ENCODE results near the gene WBP2NL.
A peak's percentile ranks its signal among the peaks of the same experiment; 100 is the strongest.
"Not testable (repeated sequence)": the region's sequence is repeated elsewhere in the genome, so short reads cannot be mapped to it uniquely, and the experiment has no call there.

Gene WBP2NL

DNA sequence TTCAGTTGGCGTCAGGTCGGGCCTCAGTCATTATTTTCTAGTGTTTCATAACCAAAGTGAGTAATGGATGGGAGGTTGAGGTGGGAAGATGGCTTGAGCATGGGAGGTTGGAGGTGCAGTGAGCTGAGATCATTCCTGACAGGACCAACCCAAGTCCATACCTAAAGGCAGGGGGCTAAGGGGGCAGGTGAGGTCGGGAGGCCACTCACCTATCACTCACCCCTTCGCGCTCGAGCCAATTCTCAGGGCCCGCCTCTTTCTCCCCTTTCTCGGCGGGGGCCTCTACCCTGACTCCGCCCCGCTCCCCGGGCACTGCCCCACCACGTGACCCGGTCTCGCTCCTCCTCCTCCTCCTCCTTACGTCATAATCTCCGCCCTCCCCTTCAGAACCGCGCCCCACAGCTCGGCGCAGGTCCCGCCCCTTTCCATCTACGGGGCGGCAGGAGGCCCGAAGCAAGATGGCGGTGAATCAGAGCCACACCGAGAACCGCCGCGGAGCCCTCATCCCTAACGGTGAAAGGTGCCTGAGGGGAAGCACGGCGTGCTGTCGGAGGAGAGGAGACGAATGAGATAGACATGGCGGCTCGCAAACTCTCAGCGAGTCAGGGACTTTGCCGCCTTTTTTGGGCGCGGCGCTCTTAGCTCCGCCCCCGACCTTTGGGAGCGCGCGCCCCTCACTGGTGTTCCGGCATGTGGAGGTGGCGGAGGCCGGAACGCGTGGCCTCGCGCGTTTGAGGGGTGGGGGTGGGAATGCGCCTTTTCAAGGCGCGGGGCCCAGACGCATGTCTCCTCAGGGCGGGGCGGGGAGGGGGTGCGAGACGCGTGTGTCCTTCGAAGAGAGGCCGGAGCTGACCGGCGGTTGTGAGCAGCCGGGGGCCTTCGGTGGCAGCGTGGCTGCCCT, at the start of gene WBP2NL:
TSS of gene WBP2NL (plus strand) at position 428 of the 901 bp plus-strand sequence. CDS start at position 459, 31 bp downstream.
- peak; percentile 82 for DNase-seq

- not testable (repeated sequence) for DNase-seq
These were observed 49.7 kb upstream of the WBP2NL start for GRCh38 chr22:41948928-41949296.

DNA sequence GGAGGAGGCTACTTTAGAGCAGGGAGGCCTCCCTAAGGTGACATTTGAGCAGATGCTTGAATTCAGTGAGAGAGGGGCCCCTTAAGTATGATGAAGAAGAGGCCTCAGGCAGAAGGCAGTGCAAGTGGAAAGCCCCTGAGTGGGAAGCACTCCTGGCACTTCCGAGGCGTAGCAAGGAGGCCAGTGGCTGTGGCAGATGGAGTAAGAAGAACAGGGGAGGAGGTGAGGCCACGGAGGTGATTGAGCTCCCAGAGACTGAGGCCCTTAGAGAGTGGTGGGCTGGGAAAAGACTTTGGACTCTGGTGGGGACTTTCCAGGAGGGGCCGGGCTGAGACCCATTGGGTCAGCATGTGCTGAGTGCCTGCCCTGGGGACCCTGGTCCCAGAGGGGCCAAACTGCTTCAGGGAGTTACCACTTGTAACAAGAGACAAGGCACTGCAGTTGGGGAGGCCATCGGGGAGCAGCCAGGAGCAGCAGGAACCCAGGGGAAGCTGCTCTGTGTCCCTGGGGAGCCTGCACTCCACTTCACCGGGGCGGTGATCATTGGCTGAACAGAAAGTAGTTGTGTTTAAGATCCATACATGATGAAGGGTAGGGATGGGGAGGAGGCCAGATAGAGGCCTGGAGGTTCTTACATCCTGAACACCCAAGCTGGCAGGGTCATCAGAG, 49.2 kb upstream of the WBP2NL start:
- DNase-seq: no peak

GRCh38 chr22:41951898-41952474, 46.6 kb upstream of the WBP2NL start, which contains the start of gene SMIM45:
SMIM45 (plus strand) TSS chr22:41952150.
- DNase-seq: no peak

GRCh38 chr22:41952713-41953112, 45.9 kb upstream of the WBP2NL start:
- no peak for DNase-seq

- no peak for DNase-seq
These were observed 40.5 kb upstream of the WBP2NL start for GRCh38 chr22:41957941-41958556.

DNA sequence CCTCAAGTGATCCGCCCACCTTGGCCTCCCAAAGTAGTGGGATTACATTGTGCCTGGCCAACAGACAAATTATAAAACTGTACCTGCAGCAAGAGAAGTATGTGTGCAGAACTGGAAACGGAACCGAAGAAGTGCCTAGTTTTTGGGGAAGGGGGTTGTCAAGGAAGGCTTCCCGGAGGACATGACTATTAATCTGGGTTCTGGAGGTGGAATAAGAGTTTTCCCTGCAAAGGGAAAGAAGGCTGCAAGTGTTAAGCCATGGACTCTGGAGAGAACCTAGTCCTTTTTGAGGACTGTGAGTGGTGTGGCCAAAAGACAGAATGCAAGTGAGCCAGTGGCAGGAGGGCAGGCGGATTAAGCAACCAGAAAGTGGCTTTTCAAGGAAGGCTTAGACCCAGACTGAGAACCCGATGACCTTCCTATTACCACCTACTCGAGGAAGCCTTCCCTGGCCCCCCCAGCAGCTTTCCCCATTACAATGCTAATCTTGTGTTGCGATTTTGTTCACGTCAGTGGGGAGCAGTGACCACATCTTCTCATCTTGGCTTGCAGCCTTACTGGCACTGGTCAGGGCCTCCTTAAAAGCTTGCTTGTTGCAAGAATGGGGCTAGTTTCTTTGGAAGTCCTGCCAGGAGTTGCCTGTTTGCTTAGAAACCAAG, 35.0 kb upstream of the WBP2NL start:
- no peak for DNase-seq

DNA sequence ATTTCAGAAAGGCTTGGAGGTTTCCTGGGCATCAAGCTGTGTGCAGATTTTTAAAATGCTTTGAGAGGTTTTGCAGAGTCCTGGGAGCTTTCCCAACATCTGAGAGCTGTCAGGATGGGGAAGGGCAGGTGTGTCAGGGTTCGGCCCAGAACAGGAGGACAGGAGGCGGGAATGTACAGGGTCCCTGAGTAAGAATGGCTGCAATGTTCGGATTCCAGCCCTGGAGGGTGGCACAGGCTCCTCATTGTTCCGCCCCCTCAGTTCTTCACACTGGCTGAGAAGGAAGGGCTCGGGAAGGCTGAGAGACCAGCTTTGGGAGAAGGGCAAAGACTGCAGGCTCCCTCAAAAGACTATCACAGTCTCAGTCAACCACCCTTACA, 34.5 kb upstream of the WBP2NL start:
- no peak for DNase-seq

DNA sequence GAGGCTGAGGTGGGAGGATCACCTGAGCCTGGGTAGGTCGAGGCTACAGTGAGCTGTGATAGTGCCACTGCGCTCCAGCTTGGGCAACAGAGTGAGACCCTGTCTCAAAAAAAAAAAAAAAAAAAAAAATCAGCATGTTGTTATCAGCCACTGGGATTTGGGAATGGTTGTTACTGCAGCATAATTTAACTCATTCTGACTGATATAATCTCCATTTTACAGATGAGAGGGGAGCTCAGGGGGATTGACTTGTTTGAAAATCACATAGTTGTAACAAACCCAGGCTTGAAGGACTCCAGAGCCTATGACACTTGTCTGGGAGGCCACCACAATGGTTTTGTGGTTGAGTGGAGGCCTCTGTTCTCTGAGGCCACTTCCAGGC, 32.4 kb upstream of the WBP2NL start:
- no peak for DNase-seq

GRCh38 chr22:41966607-41967240, 31.9 kb upstream of the WBP2NL start:
- DNase-seq: no peak

- peak; percentile 71 for DNase-seq
These were observed 30.0 kb upstream of the WBP2NL start for GRCh38 chr22:41968601-41969000.

- DNase-seq: no peak
These were observed 29.4 kb upstream of the WBP2NL start, which contains the start of gene SEPTIN3 for GRCh38 chr22:41969110-41969646. SEPTIN3 (plus strand) TSS chr22:41969443; CDS start chr22:41971493, 2,050 bp downstream.

DNA sequence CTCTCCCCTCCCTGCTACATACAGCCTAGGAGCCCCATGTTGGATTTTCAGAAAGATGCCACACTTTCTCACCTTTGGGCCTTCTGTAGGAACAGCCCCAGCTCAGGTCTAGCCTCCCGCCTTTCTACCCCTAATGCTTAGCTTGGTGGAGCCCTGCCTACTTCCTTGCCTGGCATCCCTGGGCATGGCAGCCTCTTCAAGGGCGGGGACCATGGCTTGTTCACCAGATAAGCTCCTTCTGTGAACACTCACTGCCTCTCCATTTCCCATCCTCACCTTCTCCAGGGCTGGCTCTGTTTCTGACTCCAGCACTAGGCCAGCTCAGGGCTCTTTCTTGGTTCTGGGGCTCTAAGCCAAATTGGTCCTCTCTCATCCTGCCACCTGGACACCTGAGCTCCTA, 28.0 kb upstream of the WBP2NL start:
- no peak for DNase-seq

GRCh38 chr22:41971431-41971830, 27.2 kb upstream of the WBP2NL start:
- no peak for DNase-seq

- no peak for DNase-seq
These were observed 23.8 kb upstream of the WBP2NL start for GRCh38 chr22:41974691-41975290.

DNA sequence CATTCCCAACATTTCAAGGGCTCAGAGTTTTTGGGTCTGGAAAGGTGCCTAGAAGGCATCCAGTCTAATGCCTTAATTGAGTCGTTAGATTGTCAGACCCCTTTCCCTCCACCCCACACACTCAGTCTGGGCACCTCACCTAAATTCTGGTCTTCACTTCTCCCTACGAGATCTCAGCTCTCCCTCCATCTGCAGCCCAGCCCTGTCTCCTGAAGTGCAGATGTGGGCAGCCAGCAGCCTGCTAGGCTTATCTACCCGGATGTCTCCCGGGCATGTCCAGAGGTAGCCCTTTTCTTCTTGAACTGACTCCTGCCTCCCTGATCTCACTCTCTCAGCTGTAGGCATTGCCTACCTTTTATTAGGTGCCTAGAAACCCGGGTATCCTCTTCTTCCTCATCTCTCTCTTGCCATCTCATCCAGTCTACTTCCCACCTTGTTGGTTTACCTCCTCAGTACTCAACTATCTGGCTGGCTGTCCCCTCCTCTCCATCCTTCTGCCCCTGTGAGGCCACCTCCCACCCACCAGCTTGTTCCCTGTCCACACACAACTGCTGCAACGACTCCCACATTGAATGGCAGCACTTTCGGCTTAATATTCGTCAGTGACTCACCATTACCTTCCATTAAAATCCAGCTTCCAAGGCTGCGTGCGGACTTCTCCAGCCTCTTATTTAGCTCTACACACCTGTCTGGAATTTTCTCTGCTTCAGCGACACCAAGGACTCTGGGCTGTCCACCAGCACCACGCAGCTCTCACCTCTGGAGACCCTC, 23.1 kb upstream of the WBP2NL start:
- DNase-seq: no peak

DNA sequence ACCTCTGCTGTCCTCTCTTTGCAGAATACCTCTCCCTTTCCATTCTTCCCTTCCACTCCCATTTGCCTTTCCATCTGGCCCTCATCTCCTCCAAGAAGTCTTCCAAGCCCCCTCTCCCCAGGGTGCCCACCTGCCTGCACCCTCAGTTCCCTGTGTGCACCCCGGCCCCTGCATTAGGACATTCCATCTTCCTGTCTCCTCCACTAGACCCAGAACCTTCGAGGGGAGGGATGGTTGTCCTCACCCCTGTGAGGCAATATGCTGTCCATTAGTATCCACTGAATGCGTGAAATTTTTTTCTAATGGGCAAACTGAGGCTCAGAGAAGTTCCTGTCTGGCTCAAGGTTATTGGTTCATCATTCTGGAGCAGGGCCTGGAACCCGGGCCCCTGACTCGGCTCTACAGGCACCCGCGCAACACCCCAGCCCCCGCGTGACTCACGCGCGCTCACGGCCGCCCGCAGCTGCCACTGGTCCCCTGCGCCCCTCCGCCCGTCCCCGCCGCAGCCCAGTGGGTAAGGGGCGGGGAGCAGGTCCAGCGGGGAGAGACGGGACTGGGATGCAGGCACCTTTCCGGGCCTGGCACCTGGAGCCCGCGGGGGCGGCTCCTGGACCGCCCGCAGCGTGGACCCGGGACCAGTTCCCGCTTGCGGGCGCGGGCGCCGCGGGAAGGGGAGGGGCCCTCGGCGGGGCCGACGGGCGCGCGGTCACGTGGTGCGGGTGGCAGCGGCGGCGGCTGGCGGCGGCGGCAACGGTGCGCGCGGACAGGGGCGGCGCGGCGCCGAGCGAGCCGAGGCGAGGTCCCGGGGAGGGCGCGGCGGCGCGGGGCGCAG, 22.3 kb upstream of the WBP2NL start:
- DNase-seq: peak; percentile 13

DNA sequence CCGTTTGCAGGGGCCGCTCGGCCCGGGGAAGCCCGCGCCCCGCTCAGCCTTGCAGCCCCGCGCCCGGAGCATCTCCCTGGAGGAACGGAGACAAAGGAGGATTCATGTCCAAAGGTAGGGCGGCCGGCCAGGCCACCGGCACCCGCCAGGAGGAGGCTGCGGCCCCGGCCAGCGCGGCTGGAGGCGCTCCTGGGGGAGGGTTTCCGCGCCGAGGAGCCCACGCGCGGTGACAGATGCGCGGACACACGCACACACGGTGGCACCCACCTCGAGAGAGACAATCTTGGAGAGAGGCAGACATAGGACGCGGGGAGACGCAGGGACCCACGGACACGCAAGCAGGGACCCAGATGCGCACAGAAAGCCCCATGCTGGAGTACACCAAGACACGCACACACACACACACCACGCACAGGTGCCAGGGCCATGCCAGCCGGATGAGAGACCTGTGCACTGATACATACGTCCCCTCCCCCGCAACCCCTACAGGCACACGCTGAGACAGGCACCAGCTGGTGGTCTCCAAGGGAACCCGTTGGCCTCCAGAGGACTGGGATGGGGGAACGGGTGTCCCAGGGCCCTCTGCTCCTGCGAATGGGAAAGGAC, 21.5 kb upstream of the WBP2NL start:
- peak; percentile 26 for DNase-seq

- no peak for DNase-seq
These were observed 19.9 kb upstream of the WBP2NL start for GRCh38 chr22:41978732-41979131.

Data from NCI-H748 treated with DMSO at 0.1 percent for 48 hours (cell line).